ENCODE results near the gene PKNOX2. TPM values are rescaled to one million over a fixed set of nuclear protein-coding genes. Genes with fewer than 3 reads are reported as not detected.
A peak's percentile ranks its signal among the peaks of the same experiment; 100 is the strongest.

PKNOX2 gene
- total and polyA plus RNA-seq, 2 of the 8 experiments (the other 6 are each of a cell fraction or from before 2014, with no cell fraction given) = 2.0 TPM

DNA sequence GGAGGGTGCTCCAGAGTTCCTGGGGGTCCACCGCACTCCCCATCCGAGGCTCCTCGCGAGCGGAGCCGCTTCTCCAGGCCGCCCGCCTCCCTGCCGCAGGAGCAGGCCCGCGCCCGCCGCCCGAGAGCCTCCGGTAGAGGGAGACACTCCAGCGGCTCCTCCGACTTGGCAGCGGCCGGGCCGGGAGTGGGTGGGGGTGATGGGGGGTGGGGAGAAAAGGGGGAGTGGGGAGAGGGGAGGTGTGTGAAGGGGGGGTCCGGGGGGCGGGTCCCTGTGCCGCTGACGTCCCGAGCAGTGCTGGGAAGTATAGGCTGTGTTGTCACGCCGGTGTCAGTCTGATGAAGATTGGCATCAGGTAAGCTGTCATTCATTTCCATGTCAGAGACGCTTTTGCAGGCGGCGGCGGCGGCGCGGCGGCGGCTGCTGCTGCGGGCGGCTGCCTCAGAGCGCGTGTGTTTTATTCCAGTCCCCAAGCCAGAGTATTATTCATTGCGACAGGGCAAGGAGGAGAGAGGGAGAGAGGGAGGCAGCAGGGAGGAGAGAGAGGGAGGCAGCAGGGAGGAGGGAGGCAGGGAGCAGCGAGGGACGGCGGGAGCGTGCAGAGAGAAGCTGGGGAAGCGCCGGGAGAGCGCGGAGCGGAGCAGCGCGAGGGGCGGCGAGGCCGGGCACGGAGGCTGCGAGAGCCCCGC lies at the start of gene PKNOX2 (continued):
- no peak for TF ChIP-seq SP1 (IDR thresholded peaks at IDR 0.05; ENCODE audit: low read depth, low read length)
- TF ChIP-seq SUZ12 (IDR thresholded peaks at IDR 0.05; ENCODE audit: low read length) = no peak
- no peak for TF ChIP-seq GTF2F1 (IDR thresholded peaks at IDR 0.05; ENCODE audit: borderline replicate concordance, low read depth, low read length)
- no peak for TF ChIP-seq CEBPB (IDR thresholded peaks at IDR 0.05; ENCODE audit: low read depth, low read length)
- TF ChIP-seq, protein P1, sequence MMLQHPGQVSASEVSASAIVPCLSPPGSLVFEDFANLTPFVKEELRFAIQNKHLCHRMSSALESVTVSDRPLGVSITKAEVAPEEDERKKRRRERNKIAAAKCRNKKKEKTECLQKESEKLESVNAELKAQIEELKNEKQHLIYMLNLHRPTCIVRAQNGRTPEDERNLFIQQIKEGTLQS (IDR thresholded peaks at IDR 0.05; ENCODE audit: insufficient read depth, low read depth, low read length) = no peak
- TF ChIP-seq NRF1 (IDR thresholded peaks at IDR 0.05; ENCODE audit: low read depth, low read length) = no peak
- no peak for TF ChIP-seq HDAC6 (IDR thresholded peaks at IDR 0.05; ENCODE audit: low read depth, low read length)
- no peak for TF ChIP-seq YY1 (IDR thresholded peaks at IDR 0.05; ENCODE audit: low read depth, low read length)
- 0 out of 2 replicates have a peak, but pooled peaks have one; percentile 59 for TF ChIP-seq CREB1 (IDR thresholded peaks at IDR 0.05)
- TF ChIP-seq KDM1A (IDR thresholded peaks at IDR 0.05; ENCODE audit: borderline replicate concordance, low read length) = no peak
- TF ChIP-seq SIX5 (IDR thresholded peaks at IDR 0.05; ENCODE audit: low read depth, low read length) = no peak
- no peak for TF ChIP-seq BCL11A (IDR thresholded peaks at IDR 0.05; ENCODE audit: low read depth in 2 of 2, low read length in 2 of 2)

Measured in H1 (cell line).